Measurements from ENCODE around the gene NEUROG2. TPM values are rescaled to one million over a fixed set of nuclear protein-coding genes. Genes with fewer than 3 reads are reported as not detected.

Gene NEUROG2
- total RNA-seq, 1 experiment from 2014 or later = 0.12 TPM

- H2AFZ ChIP-seq (ENCODE audit: low read depth, low read length, poor library complexity, severe bottlenecking) = no peak overlapping the region
- CTCF ChIA-PET = no interaction called here
- H3K27me3 ChIP-seq (ENCODE audit: insufficient read depth, low read length) = no peaks in the 10 kb centered on the region
- no peak overlapping the region for H3K9ac ChIP-seq (ENCODE audit: low read length)
- no TSS peak for BruUV-seq (replicated peaks)
- H3K4me1 ChIP-seq (ENCODE audit: control insufficient read depth in 1 of 2, insufficient read depth in 2 of 2, low read length in 2 of 2) = peaks cover 9 to 12% of the 10 kb centered on the region in 2 experiments
- POLR2A ChIA-PET = no interaction called here
- H3K4me2 ChIP-seq (ENCODE audit: low read length) = no peak overlapping the region
- ATAC-seq (no peak), DNase-seq (ENCODE audit: low read depth, low spot score) (no peak)
- RAD21 ChIA-PET (ENCODE audit: low non-redundant PET in 1 of 2, low total read pairs in 2 of 2, uncharacterized antibody in 2 of 2, unreplicated experiment in 2 of 2) = no interaction called here
- H3K27ac ChIP-seq (ENCODE audit: low read depth, low read length) = no peak overlapping the region
- no peaks in the 10 kb centered on the region for H4K20me1 ChIP-seq (ENCODE audit: insufficient read depth)
- H3K9me2 ChIP-seq (ENCODE audit: insufficient read depth) = no peaks in the 10 kb centered on the region
- intact Hi-C loops (cut with micrococcal nuclease) = no loop called here
- no peaks in the 10 kb centered on the region for H3K79me2 ChIP-seq (ENCODE audit: insufficient read depth, low read length)
- no peak overlapping the region for H3K4me3 ChIP-seq (replicated peaks in 1 of 2; ENCODE audit: low read depth in 1 of 2, low read length in 2 of 2)
- no peaks in the 10 kb centered on the region for H3K9me3 ChIP-seq (ENCODE audit: control insufficient read depth in 1 of 2, insufficient read depth in 1 of 2, low read depth in 1 of 2, low read length in 2 of 2)
- TF ChIP-seq JUND (IDR thresholded peaks at IDR 0.05) (no peak), SP1 (IDR thresholded peaks at IDR 0.05; ENCODE audit: low read depth) (no peak), ZNF274 (IDR thresholded peaks at IDR 0.05; ENCODE audit: low read depth, low read length) (no peak), MAX (IDR thresholded peaks at IDR 0.05) (no peak), ZBTB33 (IDR thresholded peaks at IDR 0.05; ENCODE audit: extremely low read depth, insufficient replicate concordance, low read length) (no peak), REST (IDR thresholded peaks at IDR 0.05; ENCODE audit: low read depth) (no peak), YY1 (IDR thresholded peaks at IDR 0.05; ENCODE audit: extremely low read depth, insufficient replicate concordance, low read depth, low read length) (no peak), CBX3 (IDR thresholded peaks at IDR 0.05; ENCODE audit: low read depth) (no peak), ELF1 (IDR thresholded peaks at IDR 0.05; ENCODE audit: borderline replicate concordance, low read depth) (no peak), SIN3A (IDR thresholded peaks at IDR 0.05; ENCODE audit: low read depth) (no peak), EGR1 (IDR thresholded peaks at IDR 0.05; ENCODE audit: low read depth) (no peak), POLR2A (IDR thresholded peaks at IDR 0.05; ENCODE audit: borderline replicate concordance, extremely low read depth, insufficient read depth, insufficient read length) (no peak), ZFX (IDR thresholded peaks at IDR 0.05) (no peak), CEBPB (IDR thresholded peaks at IDR 0.05; ENCODE audit: low read depth) (no peak), EZH2phosphoT487 (IDR thresholded peaks at IDR 0.05; ENCODE audit: borderline replicate concordance) (no peak), FOSL1 (IDR thresholded peaks at IDR 0.05; ENCODE audit: low read depth) (no peak)
- no peaks in the 10 kb centered on the region for H3K36me3 ChIP-seq (ENCODE audit: control insufficient read depth in 1 of 2, insufficient read depth in 2 of 2, low read length in 2 of 2)
These were observed 30.5 kb upstream of the NEUROG2 start for GRCh38 chr4:112546476-112546875.
